ENCODE data around the gene IL17REL. TPM values are rescaled to one million over a fixed set of nuclear protein-coding genes. Genes with fewer than 3 reads are reported as not detected.

Gene IL17REL
- total and polyA plus RNA-seq, 2 of the 13 experiments (the other 11 are each of a cell fraction or from before 2014, with no cell fraction given): not detected

DNA sequence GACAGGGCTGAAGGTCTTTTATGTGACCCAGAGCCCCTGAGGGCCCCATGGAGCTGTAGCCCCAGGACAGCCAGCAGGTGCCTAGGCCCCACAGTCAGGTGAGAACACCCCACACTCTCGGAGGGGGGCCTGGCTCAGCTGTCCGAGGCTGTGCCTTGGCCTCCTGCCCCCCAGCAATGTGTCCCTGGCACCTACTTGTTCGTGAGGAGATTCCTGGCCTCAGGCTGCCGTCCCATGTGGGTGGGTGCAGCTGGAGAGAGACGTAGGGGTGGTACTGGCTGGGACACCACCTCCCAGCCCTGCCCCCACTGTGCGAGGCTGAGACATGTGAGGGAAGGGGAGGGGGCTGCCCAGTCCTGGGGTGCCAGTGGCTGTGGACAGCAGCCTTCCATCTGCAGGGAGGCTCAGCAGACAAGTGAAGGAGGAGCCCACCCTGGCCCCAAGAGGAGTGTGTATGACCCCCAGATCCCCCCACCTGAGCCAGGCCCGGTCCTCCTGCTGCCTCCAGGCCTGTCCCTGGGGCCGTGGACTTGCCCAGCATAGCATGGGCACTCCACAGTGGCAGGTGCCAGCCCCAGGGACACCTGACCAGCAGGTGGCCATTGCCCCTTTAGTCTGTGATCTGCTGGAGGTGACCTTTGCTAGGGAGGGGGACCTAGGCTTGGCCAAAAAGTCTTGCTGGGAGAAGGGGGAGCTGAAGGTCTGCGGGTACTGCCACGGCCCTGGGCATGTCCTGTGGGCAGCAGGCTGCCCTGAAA is 17.0 kb downstream of the IL17REL start (continued):
- TF ChIP-seq, protein P1, sequence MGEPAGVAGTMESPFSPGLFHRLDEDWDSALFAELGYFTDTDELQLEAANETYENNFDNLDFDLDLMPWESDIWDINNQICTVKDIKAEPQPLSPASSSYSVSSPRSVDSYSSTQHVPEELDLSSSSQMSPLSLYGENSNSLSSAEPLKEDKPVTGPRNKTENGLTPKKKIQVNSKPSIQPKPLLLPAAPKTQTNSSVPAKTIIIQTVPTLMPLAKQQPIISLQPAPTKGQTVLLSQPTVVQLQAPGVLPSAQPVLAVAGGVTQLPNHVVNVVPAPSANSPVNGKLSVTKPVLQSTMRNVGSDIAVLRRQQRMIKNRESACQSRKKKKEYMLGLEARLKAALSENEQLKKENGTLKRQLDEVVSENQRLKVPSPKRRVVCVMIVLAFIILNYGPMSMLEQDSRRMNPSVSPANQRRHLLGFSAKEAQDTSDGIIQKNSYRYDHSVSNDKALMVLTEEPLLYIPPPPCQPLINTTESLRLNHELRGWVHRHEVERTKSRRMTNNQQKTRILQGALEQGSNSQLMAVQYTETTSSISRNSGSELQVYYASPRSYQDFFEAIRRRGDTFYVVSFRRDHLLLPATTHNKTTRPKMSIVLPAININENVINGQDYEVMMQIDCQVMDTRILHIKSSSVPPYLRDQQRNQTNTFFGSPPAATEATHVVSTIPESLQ (CRISPR knock-in tag; conservative IDR thresholded peaks at IDR 0.05): no peak
- TF ChIP-seq, protein P2, sequence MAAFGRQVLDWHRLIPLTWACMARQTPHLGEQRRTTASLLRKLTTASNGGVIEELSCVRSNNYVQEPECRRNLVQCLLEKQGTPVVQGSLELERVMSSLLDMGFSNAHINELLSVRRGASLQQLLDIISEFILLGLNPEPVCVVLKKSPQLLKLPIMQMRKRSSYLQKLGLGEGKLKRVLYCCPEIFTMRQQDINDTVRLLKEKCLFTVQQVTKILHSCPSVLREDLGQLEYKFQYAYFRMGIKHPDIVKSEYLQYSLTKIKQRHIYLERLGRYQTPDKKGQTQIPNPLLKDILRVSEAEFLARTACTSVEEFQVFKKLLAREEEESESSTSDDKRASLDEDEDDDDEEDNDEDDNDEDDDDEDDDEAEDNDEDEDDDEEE (CRISPR knock-in tag; IDR thresholded peaks at IDR 0.05): no peak
- TF ChIP-seq ZNF782 (CRISPR knock-in tag; IDR thresholded peaks at IDR 0.05; ENCODE audit: borderline replicate concordance) (no peak), RARA (CRISPR knock-in tag; IDR thresholded peaks at IDR 0.05) (no peak)

DNA sequence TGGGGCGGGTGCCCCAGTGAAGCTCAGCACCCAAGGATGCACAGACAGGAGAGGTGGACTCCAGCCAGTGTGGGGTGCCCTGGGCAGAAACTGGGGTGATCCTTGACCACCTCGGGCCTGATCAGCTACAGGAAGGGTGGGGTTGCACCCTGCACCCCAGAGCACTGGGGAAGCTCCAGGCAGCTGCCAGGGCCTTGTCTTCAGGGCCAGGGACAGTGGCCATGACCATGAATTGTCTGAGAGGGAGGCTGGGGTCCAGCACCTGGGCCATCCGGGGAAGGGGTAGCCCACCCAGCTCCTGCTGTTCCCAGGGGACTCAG is 17.6 kb downstream of the IL17REL start:
- ATAC-seq: no peak
- BruUV-seq (replicated peaks): no TSS peak
- TF ChIP-seq ZNF367 (CRISPR knock-in tag; IDR thresholded peaks at IDR 0.05; ENCODE audit: borderline replicate concordance) (no peak), ZNF337 (CRISPR knock-in tag; IDR thresholded peaks at IDR 0.05; ENCODE audit: borderline replicate concordance, low read depth) (no peak), MATR3 (CRISPR knock-in tag; IDR thresholded peaks at IDR 0.05) (no peak), ZNF775 (CRISPR knock-in tag; IDR thresholded peaks at IDR 0.05; ENCODE audit: borderline replicate concordance) (no peak), CENPT (CRISPR knock-in tag; IDR thresholded peaks at IDR 0.05; ENCODE audit: low read depth) (no peak), ZFYVE20 (CRISPR knock-in tag; IDR thresholded peaks at IDR 0.05; ENCODE audit: borderline replicate concordance, low read depth) (no peak), SOX5 (CRISPR knock-in tag; IDR thresholded peaks at IDR 0.05; ENCODE audit: borderline replicate concordance) (no peak)
- TF ChIP-seq, protein P3, sequence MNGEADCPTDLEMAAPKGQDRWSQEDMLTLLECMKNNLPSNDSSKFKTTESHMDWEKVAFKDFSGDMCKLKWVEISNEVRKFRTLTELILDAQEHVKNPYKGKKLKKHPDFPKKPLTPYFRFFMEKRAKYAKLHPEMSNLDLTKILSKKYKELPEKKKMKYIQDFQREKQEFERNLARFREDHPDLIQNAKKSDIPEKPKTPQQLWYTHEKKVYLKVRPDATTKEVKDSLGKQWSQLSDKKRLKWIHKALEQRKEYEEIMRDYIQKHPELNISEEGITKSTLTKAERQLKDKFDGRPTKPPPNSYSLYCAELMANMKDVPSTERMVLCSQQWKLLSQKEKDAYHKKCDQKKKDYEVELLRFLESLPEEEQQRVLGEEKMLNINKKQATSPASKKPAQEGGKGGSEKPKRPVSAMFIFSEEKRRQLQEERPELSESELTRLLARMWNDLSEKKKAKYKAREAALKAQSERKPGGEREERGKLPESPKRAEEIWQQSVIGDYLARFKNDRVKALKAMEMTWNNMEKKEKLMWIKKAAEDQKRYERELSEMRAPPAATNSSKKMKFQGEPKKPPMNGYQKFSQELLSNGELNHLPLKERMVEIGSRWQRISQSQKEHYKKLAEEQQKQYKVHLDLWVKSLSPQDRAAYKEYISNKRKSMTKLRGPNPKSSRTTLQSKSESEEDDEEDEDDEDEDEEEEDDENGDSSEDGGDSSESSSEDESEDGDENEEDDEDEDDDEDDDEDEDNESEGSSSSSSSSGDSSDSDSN (CRISPR knock-in tag; IDR thresholded peaks at IDR 0.05): no peak
- TF ChIP-seq, protein P4, sequence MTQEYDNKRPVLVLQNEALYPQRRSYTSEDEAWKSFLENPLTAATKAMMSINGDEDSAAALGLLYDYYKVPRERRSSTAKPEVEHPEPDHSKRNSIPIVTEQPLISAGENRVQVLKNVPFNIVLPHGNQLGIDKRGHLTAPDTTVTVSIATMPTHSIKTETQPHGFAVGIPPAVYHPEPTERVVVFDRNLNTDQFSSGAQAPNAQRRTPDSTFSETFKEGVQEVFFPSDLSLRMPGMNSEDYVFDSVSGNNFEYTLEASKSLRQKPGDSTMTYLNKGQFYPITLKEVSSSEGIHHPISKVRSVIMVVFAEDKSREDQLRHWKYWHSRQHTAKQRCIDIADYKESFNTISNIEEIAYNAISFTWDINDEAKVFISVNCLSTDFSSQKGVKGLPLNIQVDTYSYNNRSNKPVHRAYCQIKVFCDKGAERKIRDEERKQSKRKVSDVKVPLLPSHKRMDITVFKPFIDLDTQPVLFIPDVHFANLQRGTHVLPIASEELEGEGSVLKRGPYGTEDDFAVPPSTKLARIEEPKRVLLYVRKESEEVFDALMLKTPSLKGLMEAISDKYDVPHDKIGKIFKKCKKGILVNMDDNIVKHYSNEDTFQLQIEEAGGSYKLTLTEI (CRISPR knock-in tag; conservative IDR thresholded peaks at IDR 0.05): no peak

More for the DNA sequence above, 17.6 kb downstream of the IL17REL start:
- DNase-seq (ENCODE audit: low spot score) (no peak), FAIRE-seq (no peak)
- no CpG with 5 or more reads among the region's 3 CpGs for WGBS (ENCODE audit: low lambda C conversion rate)
- intact Hi-C loops (cut with micrococcal nuclease; ENCODE audit: unreplicated experiment) (no loop called here), in situ Hi-C loops (cut with HindIII; ENCODE audit: extremely low pct_ligation_motif_present, low pct_unique_long_range_greater_than_20kb) (no loop called here)
- peaks cover 3 to 18% of the 10 kb centered on the region in 2 experiments; a peak in 3 of 5 replicates for H3K27me3 ChIP-seq (ENCODE audit: control insufficient read depth in 1 of 2, insufficient read depth in 2 of 2, low read length in 2 of 2)
- H3K36me3 ChIP-seq (replicated peaks in 1 of 2; ENCODE audit: control insufficient read depth in 1 of 2, insufficient read depth in 2 of 2, low read length in 2 of 2): no peaks in the 10 kb centered on the region
- ChIA-PET CTCF (ENCODE audit: low intra/inter-chr PET ratio, low total read pairs) (interaction anchor here (0.9 kb wide), 1 partner anchor 11 kb away, joined by 3 read pairs; no protein-coding TSS in a partner anchor), POLR2A (no interaction called here)
- H3K4me3 ChIP-seq (replicated peaks in 1 of 3; ENCODE audit: insufficient read depth in 1 of 3, low read depth in 2 of 3, low read length in 3 of 3): no peak overlapping the region
- H2AFZ ChIP-seq (ENCODE audit: low read length): no peak overlapping the region
- H3K9ac ChIP-seq (ENCODE audit: insufficient read depth, low read depth, low read length): no peak overlapping the region
- H3K27ac ChIP-seq (ENCODE audit: extremely low read length, insufficient read depth, low read length): no peak overlapping the region
- H3K4me1 ChIP-seq (ENCODE audit: insufficient read depth, low read length): peaks cover 7% of the 10 kb centered on the region
- peaks cover 6% of the 10 kb centered on the region; the same call in 1 of the 2 replicates for H3K9me3 ChIP-seq (ENCODE audit: low read length)
- H4K20me1 ChIP-seq (ENCODE audit: insufficient read depth, low read length): no peaks in the 10 kb centered on the region
- H3K79me2 ChIP-seq (ENCODE audit: insufficient read depth, low read length): no peaks in the 10 kb centered on the region
- no peak overlapping the region for H3K4me2 ChIP-seq (ENCODE audit: low read depth, low read length)

All from HepG2 (cell line).